Measurements from ENCODE around the gene KCNT2.

GRCh38 chr1:196449460-196449859 is 158.8 kb downstream of the KCNT2 start:
- no peak for TF ChIP-seq BHLHE40 (IDR thresholded peaks at IDR 0.05; ENCODE audit: low read length)
- no peak for TF ChIP-seq POLR2AphosphoS2 (IDR thresholded peaks at IDR 0.05; ENCODE audit: low read length)
